H9 (cell line): ENCODE data around the gene ENTR1. TPM values are rescaled to one million over a fixed set of nuclear protein-coding genes. Genes with fewer than 3 reads are reported as not detected.

Experiments
- DNase-seq: peaks from one replicate; pipeline ENCODE4 v3.0.0-alpha.2; 2017
- H2AFZ ChIP-seq: one replicate; pipeline ENCODE4 v1.6.1; 2013; ENCODE audit warnings: mild to moderate bottlenecking, low read length, control low read depth, moderate library complexity
- H2AK5ac ChIP-seq: 2 replicates; pipeline ENCODE4 v1.6.1; 2013; ENCODE audit warnings: low read length, control low read depth, mixed read lengths; ENCODE audit not compliant: insufficient read length
- H2BK120ac ChIP-seq: one replicate; pipeline ENCODE4 v1.6.1; 2013; ENCODE audit warnings: low read depth, mild to moderate bottlenecking, low read length, control low read depth, inconsistent platforms; ENCODE audit not compliant: poor library complexity, severe bottlenecking
- H2BK12ac ChIP-seq: 2 replicates; pipeline ENCODE4 v1.6.1; 2013; ENCODE audit warnings: low read length, control low read depth, mixed read lengths, low read depth; ENCODE audit not compliant: insufficient read length
- H2BK15ac ChIP-seq: 2 replicates; pipeline ENCODE4 v1.6.1; 2013; ENCODE audit warnings: low read depth, low read length, control low read depth
- H2BK20ac ChIP-seq: one replicate; pipeline ENCODE4 v1.6.1; 2013; ENCODE audit warnings: low read depth, mild to moderate bottlenecking, low read length, control low read depth, inconsistent platforms; ENCODE audit not compliant: poor library complexity, severe bottlenecking
- H2BK5ac ChIP-seq: 2 replicates; pipeline ENCODE4 v1.6.1; 2013; ENCODE audit warnings: low read length, control low read depth, mixed read lengths; ENCODE audit not compliant: insufficient read length
- H3K14ac ChIP-seq: 2 replicates; pipeline ENCODE4 v1.6.1; 2013; ENCODE audit warnings: low read length, control low read depth; ENCODE audit not compliant: insufficient read depth
- H3K18ac ChIP-seq: 2 replicates; pipeline ENCODE4 v1.6.1; 2013; ENCODE audit warnings: low read depth, mild to moderate bottlenecking, mixed read lengths, low read length, control low read depth; ENCODE audit not compliant: insufficient read length
- H3K23ac ChIP-seq: 2 replicates; pipeline ENCODE4 v1.6.1; 2013; ENCODE audit warnings: low read length, control low read depth, mixed read lengths, low read depth; ENCODE audit not compliant: insufficient read length
- H3K23me2 ChIP-seq: 2 replicates; pipeline ENCODE4 v1.6.1; 2013; ENCODE audit warnings: low read depth, mild to moderate bottlenecking, mixed read lengths, low read length, control low read depth; ENCODE audit not compliant: insufficient read length, poor library complexity, severe bottlenecking
- H3K27ac ChIP-seq: 2 replicates; pipeline ENCODE4 v1.5.1; 2013; ENCODE audit warnings: low read length, control low read depth, mixed read lengths, low read depth; ENCODE audit not compliant: insufficient read length
- H3K27me3 ChIP-seq: 2 replicates; pipeline ENCODE4 v1.6.1; 2013; ENCODE audit warnings: low read length, control low read depth, inconsistent platforms; ENCODE audit not compliant: insufficient read depth
- H3K4ac ChIP-seq: 2 replicates; pipeline ENCODE4 v1.6.1; 2013; ENCODE audit warnings: low read depth, mild to moderate bottlenecking, control low read depth, inconsistent platforms, low read length, moderate library complexity
- H3K4me1 ChIP-seq: 2 replicates; pipeline ENCODE4 v1.6.1; 2013; ENCODE audit warnings: low read length, control low read depth, inconsistent platforms; ENCODE audit not compliant: insufficient read depth
- H3K4me2 ChIP-seq: 2 replicates; pipeline ENCODE4 v1.6.1; 2013; ENCODE audit warnings: low read length, control low read depth, mixed read lengths; ENCODE audit not compliant: insufficient read length, insufficient read depth
- H3K56ac ChIP-seq: 2 replicates; pipeline ENCODE4 v1.6.1; 2013; ENCODE audit warnings: low read depth, mild to moderate bottlenecking, mixed read lengths, low read length, control low read depth; ENCODE audit not compliant: insufficient read length
- H3K79me1 ChIP-seq: 2 replicates; pipeline ENCODE4 v1.6.1; 2013; ENCODE audit warnings: low read depth, mild to moderate bottlenecking, moderate library complexity, low read length, control low read depth, inconsistent platforms; ENCODE audit not compliant: insufficient read depth, poor library complexity, severe bottlenecking
- H3K79me2 ChIP-seq: 2 replicates; pipeline ENCODE4 v1.6.1; 2013; ENCODE audit warnings: low read length, control low read depth, inconsistent platforms; ENCODE audit not compliant: insufficient read depth
- H3K9ac ChIP-seq: 2 replicates; pipeline ENCODE4 v1.6.1; 2013; ENCODE audit warnings: low read length, control low read depth, mixed read lengths; ENCODE audit not compliant: insufficient read length; ENCODE audit errors: extremely low read depth
- H3K9me3 ChIP-seq: one replicate; pipeline ENCODE4 v1.6.1; 2013; ENCODE audit warnings: low read depth, low read length, inconsistent platforms; ENCODE audit not compliant: control insufficient read depth
- H3T11ph ChIP-seq: one replicate; pipeline ENCODE4 v1.6.1; 2013; ENCODE audit warnings: mild to moderate bottlenecking, low read length, control low read depth, inconsistent platforms
- H4K20me1 ChIP-seq: one replicate; pipeline ENCODE4 v1.6.1; 2013; ENCODE audit not compliant: control insufficient read depth, insufficient read length, insufficient read depth
- H4K5ac ChIP-seq: 2 replicates; pipeline ENCODE4 v1.6.1; 2013; ENCODE audit warnings: low read depth, mild to moderate bottlenecking, mixed read lengths, low read length, control low read depth; ENCODE audit not compliant: insufficient read length
- H4K8ac ChIP-seq: replicated peaks from 2 replicates; pipeline ENCODE4 v1.6.1; 2013; ENCODE audit warnings: low read length, control low read depth, mixed read lengths, low read depth; ENCODE audit not compliant: insufficient read length
- H4K91ac ChIP-seq: 2 replicates; pipeline ENCODE4 v1.6.1; 2013; ENCODE audit warnings: low read depth, mild to moderate bottlenecking, moderate library complexity, mixed read lengths, low read length, control low read depth; ENCODE audit not compliant: insufficient read length
- H3K27ac Mint-ChIP-seq, 3 experiments: 2 replicates in 2 of 3; 3 replicates in 1 of 3; pipeline ENCODE4 v1.8.0; 2020 to 2021; ENCODE audit warnings: mixed read lengths in 3 of 3, mild to moderate bottlenecking in 1 of 3, moderate library complexity in 1 of 3
- H3K27me3 Mint-ChIP-seq: 2 replicates; pipeline ENCODE4 v1.8.0; 2021; ENCODE audit warnings: low read depth, mild to moderate bottlenecking, moderate library complexity, mixed read lengths
- H3K36me3 Mint-ChIP-seq, 3 experiments: 2 replicates in 2 of 3; 3 replicates in 1 of 3; pipeline ENCODE4 v1.8.0; 2020 to 2021; ENCODE audit warnings: low read depth in 3 of 3, mixed read lengths in 3 of 3; ENCODE audit not compliant: insufficient read depth in 1 of 3
- H3K4me1 Mint-ChIP-seq, 2 experiments: 2 replicates each; pipeline ENCODE4 v1.8.0; 2020; ENCODE audit warnings: mixed read lengths in 2 of 2
- H3K4me3 Mint-ChIP-seq, 2 experiments: 2 replicates in 1 of 2; 3 replicates in 1 of 2; pipeline ENCODE4 v1.8.0; 2020 to 2021; ENCODE audit warnings: mild to moderate bottlenecking in 2 of 2, mixed read lengths in 2 of 2, moderate library complexity in 1 of 2
- H3K9me3 Mint-ChIP-seq, 2 experiments: 2 replicates in 1 of 2; 3 replicates in 1 of 2; pipeline ENCODE4 v1.8.0; 2020; ENCODE audit warnings: mild to moderate bottlenecking in 2 of 2, mixed read lengths in 2 of 2, moderate library complexity in 1 of 2
- CTCF ChIP-seq: fragments of 200-600 bp; sonication (generic); conservative IDR thresholded peaks from 3 replicates; pipeline ENCODE4 v1.8.0; 2021; ENCODE audit warnings: antibody characterized with exemption, mild to moderate bottlenecking
- WGBS: extraction: QIAGEN DNeasy Blood & Tissue Kit; methylation state at CpG from one replicate; pipeline ENCODE4 v1.1.7; 2013; ENCODE audit warnings: missing lambda C conversion rate, low lambda C conversion rate, mixed read lengths; ENCODE audit not compliant: insufficient read length; ENCODE audit errors: extremely low coverage; 5-methylcytosine and 5-hydroxymethylcytosine counted together
- total RNA-seq: library from RNA; stranded (reverse); gene quantifications from 2 replicates; pipeline ENCODE4 v1.2.1, GENCODE V29; 2021

Gene ENTR1
- total RNA-seq, 1 experiment from 2014 or later, result 108 TPM

- Histone ChIP-seq H4K20me1 (no peaks in the 10 kb centered on the region), H2AFZ (no peak overlapping the region), H3K23me2 (no peaks in the 10 kb centered on the region), H4K8ac (no peak overlapping the region), H4K91ac (no peak overlapping the region), H3K9ac (no peak overlapping the region), H3K27me3 (no peaks in the 10 kb centered on the region), H3K27ac (no peak overlapping the region), H3K56ac (no peak overlapping the region), H3T11ph (no peak overlapping the region), H3K4me2 (no peak overlapping the region), H2BK15ac (no peak overlapping the region), H3K9me3 (no peaks in the 10 kb centered on the region), H3K79me1 (no peaks in the 10 kb centered on the region), H2AK5ac (no peak overlapping the region), H3K14ac (no peak overlapping the region; the same call in 1 of the 2 replicates), H3K23ac (no peak overlapping the region), H3K18ac (no peak overlapping the region), H3K4ac (no peak overlapping the region), H4K5ac (no peak overlapping the region), H3K79me2 (no peaks in the 10 kb centered on the region), H3K4me1 (no peaks in the 10 kb centered on the region), H2BK12ac (no peak overlapping the region), H2BK5ac (no peak overlapping the region), H2BK120ac (no peak overlapping the region), H2BK20ac (no peak overlapping the region)
- Mint-ChIP-seq H3K9me3 (no peaks in the 10 kb centered on the region), H3K27ac (no peak overlapping the region), H3K4me3 (no peak overlapping the region), H3K4me1 (peaks cover 0 to 5% of the 10 kb centered on the region in 2 experiments; a peak in 1 of 4 replicates), H3K36me3 (peaks cover 2 to 24% (median 6%) of the 10 kb centered on the region in 3 experiments; a peak in 4 of 7 replicates), H3K27me3 (no peaks in the 10 kb centered on the region)
- WGBS, result no CpG with 5 or more reads among the region's 8 CpGs
- no peak for DNase-seq
- TF ChIP-seq CTCF, result no peak
Observed at GRCh38 chr9:136376457-136376856, 34.0 kb downstream of the ENTR1 start.
